Measurements from ENCODE around the gene GCHFR. TPM values are rescaled to one million over a fixed set of nuclear protein-coding genes. Genes with fewer than 3 reads are reported as not detected.

The GCHFR gene
- total and polyA plus RNA-seq, 8 donors, result 4.9 to 21.4 (median 8.7) TPM

GRCh38 chr15:40769274-40770146 lies 5.6 kb downstream of the GCHFR start, which contains the start of gene C15orf62:
Gene C15orf62, plus strand, starts transcription at chr15:40769980. Its CDS starts 516 bp downstream, at chr15:40770496.
- peaks cover 3 to 12% (median 8%) of the 10 kb centered on the region in 3 donors for H3K4me1 ChIP-seq

GRCh38 chr15:40770147-40770721 lies 6.4 kb downstream of the GCHFR start:
- DNase-seq (no peak), FAIRE-seq (no peak), ATAC-seq (peak in 2 of 4 donors; percentile 2 to 5)
- intact Hi-C loops (cut with DNase I), result no loop called here
- WGBS, 2 donors, result 88 to 91% methylated on average over 16 to 17 of the region's 17 CpGs
- H3K4me3 ChIP-seq, result no peak overlapping the region
- no peaks in the 10 kb centered on the region for H3K9me3 ChIP-seq
- H3K4me1 ChIP-seq, result peaks cover 0 to 4% (median under 1%) of the 10 kb centered on the region in 3 donors
- peak overlapping the region in 2 of 4 donors; percentile 43 to 51 for H3K27ac ChIP-seq
- H3K27me3 ChIP-seq, result no peaks in the 10 kb centered on the region
- no peak for TF ChIP-seq CTCF (IDR thresholded peaks at IDR 0.05)
- H3K36me3 ChIP-seq, result peaks cover 0 to 21% (median 6%) of the 10 kb centered on the region in 3 donors

More at GRCh38 chr15:40769274-40770146, 5.6 kb downstream of the GCHFR start, which contains the start of gene C15orf62:
- intact Hi-C loops (cut with DNase I), result no loop called here
- FAIRE-seq (no peak), DNase-seq (peak in 3 of 6 donors; percentile 34 to 57 (median 37)), ATAC-seq (peak; percentile 27 to 52 (median 48))
- 69 to 70% methylated on average over 27 to 28 of the region's 28 CpGs for WGBS, 2 donors
- Histone ChIP-seq H3K9me3 (no peaks in the 10 kb centered on the region), H3K27me3 (no peaks in the 10 kb centered on the region), H3K27ac (peak within 1 kb of the TSS; percentile 22 to 51 (median 38)), H3K4me3 (no peak within 1 kb of the TSS), H3K36me3 (peaks cover 0 to 14% (median under 1%) of the 10 kb centered on the region in 3 donors)
- no peak for TF ChIP-seq CTCF (IDR thresholded peaks at IDR 0.05)

- TF ChIP-seq CTCF (IDR thresholded peaks at IDR 0.05), result no peak
- Histone ChIP-seq H3K4me1 (no peaks in the 10 kb centered on the region), H3K9me3 (no peaks in the 10 kb centered on the region), H3K36me3 (peaks cover 0 to 32% (median 15%) of the 10 kb centered on the region in 3 donors), H3K27me3 (no peaks in the 10 kb centered on the region), H3K4me3 (no peak overlapping the region), H3K27ac (no peak overlapping the region)
- DNase-seq (peak in 1 of 6 donors; percentile 3), ATAC-seq (no peak), FAIRE-seq (no peak)
- 93 to 95% methylated on average over 5 of the region's 5 CpGs for WGBS, 2 donors
- intact Hi-C loops (cut with DNase I), result no loop called here
Measured at GRCh38 chr15:40771242-40771641, 7.4 kb downstream of the GCHFR start.

DNA sequence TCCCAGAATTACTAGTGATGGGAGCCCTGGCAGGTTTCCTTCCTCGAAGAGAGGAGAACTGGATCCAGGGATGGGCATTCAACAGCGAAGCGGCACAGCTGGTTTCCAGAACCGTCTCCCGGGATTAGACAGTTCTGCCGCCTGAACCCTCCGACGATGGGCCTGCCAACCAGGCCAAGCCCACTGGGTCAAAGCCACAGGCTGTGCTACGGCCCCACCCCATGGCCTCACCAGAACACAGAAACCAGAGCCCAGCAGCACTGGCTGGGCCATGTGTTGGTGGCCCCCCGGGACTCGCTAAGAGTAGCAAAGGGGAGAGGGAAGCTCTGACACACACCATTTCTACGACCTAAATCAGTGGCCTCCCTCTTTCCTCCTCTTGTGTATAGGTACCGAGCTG lies 8.1 kb downstream of the GCHFR start:
- Histone ChIP-seq H3K27me3 (no peaks in the 10 kb centered on the region), H3K27ac (no peak overlapping the region), H3K4me3 (no peak overlapping the region), H3K9me3 (no peaks in the 10 kb centered on the region), H3K4me1 (no peaks in the 10 kb centered on the region), H3K36me3 (peaks cover 0 to 32% (median 18%) of the 10 kb centered on the region in 3 donors)
- WGBS, 2 donors, result 90 to 91% methylated on average over 12 to 13 of the region's 13 CpGs
- ATAC-seq, result no peak
- DNase-seq, result peak in 1 of 6 donors; percentile 39
- TF ChIP-seq CTCF (IDR thresholded peaks at IDR 0.05), result no peak
- FAIRE-seq, result no peak
- intact Hi-C loops (cut with DNase I), result no loop called here
